Measurements from ENCODE around the gene MAPK8. TPM values are rescaled to one million over a fixed set of nuclear protein-coding genes. Genes with fewer than 3 reads are reported as not detected.

MAPK8 gene
- total and polyA plus RNA-seq, 2 of the 4 experiments (the other 2 are of a cell fraction) = 41.5 to 54.7 TPM

- Histone ChIP-seq H3K27ac (ENCODE audit: insufficient read depth, low read length) (no peak overlapping the region), H3K79me1 (ENCODE audit: low read depth in 1 of 2, low read length in 2 of 2) (no peaks in the 10 kb centered on the region), H2AFZ (replicated peaks; ENCODE audit: low read length, poor library complexity) (no peak overlapping the region), H2AK9ac (replicated peaks; ENCODE audit: low read depth, low read length, poor library complexity) (no peak overlapping the region), H2BK5ac (ENCODE audit: low read depth, low read length, poor library complexity, severe bottlenecking) (no peak overlapping the region), H4K91ac (ENCODE audit: insufficient read depth, low read depth, low read length) (no peak overlapping the region), H2BK20ac (ENCODE audit: low read depth, low read length) (no peak overlapping the region), H4K8ac (ENCODE audit: low read depth in 2 of 2, low read length in 2 of 2) (no peak overlapping the region), H4K5ac (ENCODE audit: low read depth, low read length) (no peak overlapping the region), H2BK120ac (ENCODE audit: low read depth, low read length) (no peak overlapping the region), H3K18ac (ENCODE audit: low read depth, low read length) (no peak overlapping the region), H3K4me2 (ENCODE audit: low read depth, low read length) (no peak overlapping the region), H3K14ac (replicated peaks; ENCODE audit: low read depth, low read length) (no peak overlapping the region), H4K20me1 (ENCODE audit: insufficient read depth, low read length) (no peaks in the 10 kb centered on the region), H2AK5ac (ENCODE audit: low read depth, low read length) (no peak overlapping the region), H3K4me3 (ENCODE audit: insufficient read depth, low read depth, low read length) (no peak overlapping the region), H3K56ac (ENCODE audit: extremely low read depth, insufficient read depth, low read length) (no peak overlapping the region), H3K4ac (ENCODE audit: low read depth, low read length) (no peak overlapping the region), H3K9me1 (ENCODE audit: insufficient read depth, low read length) (no peaks in the 10 kb centered on the region), H3K23ac (ENCODE audit: low read depth, low read length) (no peak overlapping the region), H3K9me3 (ENCODE audit: control insufficient read depth, insufficient read depth, low read length) (peaks cover 4% of the 10 kb centered on the region; the same call in 1 of the 2 replicates), H3K36me3 (ENCODE audit: control insufficient read depth, insufficient read depth, low read length) (no peaks in the 10 kb centered on the region), H2BK15ac (ENCODE audit: low read depth, low read length) (no peak overlapping the region), H3K27me3 (ENCODE audit: control insufficient read depth, insufficient read depth, low read length) (peaks cover 26% of the 10 kb centered on the region), H3K4me1 (ENCODE audit: control insufficient read depth, insufficient read depth, low read length) (no peaks in the 10 kb centered on the region), H3K9ac (ENCODE audit: low read depth, low read length) (no peak overlapping the region)
- intact Hi-C loops (cut with micrococcal nuclease) = no loop called here
- BruUV-seq (replicated peaks) = no TSS peak
- dilution Hi-C loops (cut with HindIII; ENCODE audit: low sequenced_read_pairs, unreplicated experiment) = no loop called here
- WGBS, 2 experiments (ENCODE audit: extremely low coverage in 2 of 2, insufficient read length in 1 of 2) = no CpG with 5 or more reads among the region's 2 CpGs
- in situ Hi-C loops (cut with MboI; ENCODE audit: low sequenced_read_pairs) = no loop called here
- DNase-seq (no peak), ATAC-seq (ENCODE audit: low read depth) (no peak)
- ChIA-PET CTCF (no interaction called here), POLR2A (ENCODE audit: unreplicated experiment) (no interaction called here)
- TF ChIP-seq, protein P1, sequence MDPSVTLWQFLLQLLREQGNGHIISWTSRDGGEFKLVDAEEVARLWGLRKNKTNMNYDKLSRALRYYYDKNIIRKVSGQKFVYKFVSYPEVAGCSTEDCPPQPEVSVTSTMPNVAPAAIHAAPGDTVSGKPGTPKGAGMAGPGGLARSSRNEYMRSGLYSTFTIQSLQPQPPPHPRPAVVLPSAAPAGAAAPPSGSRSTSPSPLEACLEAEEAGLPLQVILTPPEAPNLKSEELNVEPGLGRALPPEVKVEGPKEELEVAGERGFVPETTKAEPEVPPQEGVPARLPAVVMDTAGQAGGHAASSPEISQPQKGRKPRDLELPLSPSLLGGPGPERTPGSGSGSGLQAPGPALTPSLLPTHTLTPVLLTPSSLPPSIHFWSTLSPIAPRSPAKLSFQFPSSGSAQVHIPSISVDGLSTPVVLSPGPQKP (IDR thresholded peaks at IDR 0.05; ENCODE audit: borderline replicate concordance, low read depth, low read length) = no peak
These were observed 22.4 kb upstream of the MAPK8 start for GRCh38 chr10:48284002-48284546.

Measured in IMR-90 (cell line).